OCI-LY7 (cell line): ENCODE results near the gene PCBD2.

Experiments
- CTCF ChIP-seq: fragments of 200-600 bp; sonication (generic); conservative IDR thresholded peaks from 2 replicates; pipeline ENCODE4 v1.5.1; 2014; ENCODE audit warnings: mild to moderate bottlenecking, antibody characterized with exemption, low read length, moderate library complexity, mixed read lengths
- EZH2phosphoT487 ChIP-seq: fragments of 200-600 bp; sonication (generic); IDR thresholded peaks from 2 replicates; pipeline ENCODE4 v1.6.1; 2018; ENCODE audit warnings: low read depth, borderline replicate concordance, mild to moderate bottlenecking, mixed run types, antibody characterized with exemption, low read length, moderate library complexity, mixed read lengths

GRCh38 chr5:134918861-134919260, 13.9 kb downstream of the PCBD2 start:
- TF ChIP-seq CTCF, result no peak
- no peak for TF ChIP-seq EZH2phosphoT487
